DMS 273 treated with DMSO at 0.1 percent for 48 hours (cell line): Measurements from ENCODE around the gene MCUR1.
"Not testable (repeated sequence)": the region's sequence is repeated elsewhere in the genome, so short reads cannot be mapped to it uniquely, and the experiment has no call there.

ENCODE experiments used
- DNase-seq: peaks from one replicate; lab custom pipeline; 2025; lab: John Stamatoyannopoulos, UW

MCUR1 gene

DNA sequence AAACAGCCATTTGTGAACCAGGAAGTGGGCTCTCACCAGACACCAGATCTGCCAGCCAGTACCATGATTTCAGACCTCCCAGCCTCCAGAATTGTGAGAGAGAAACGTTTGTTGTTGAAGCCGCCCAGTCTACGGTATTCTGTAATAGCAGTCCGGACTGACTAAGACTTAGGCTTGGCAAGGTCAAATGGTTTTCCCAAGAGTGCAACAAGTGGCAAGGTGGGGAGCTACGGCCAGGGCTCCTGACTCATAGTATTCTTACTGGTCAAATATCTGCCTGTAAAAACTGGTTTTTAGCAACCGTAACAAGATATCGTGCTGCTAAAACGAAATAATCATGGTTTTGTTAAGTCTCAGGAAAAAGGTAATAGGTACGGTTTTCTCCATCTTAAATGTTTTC lies 37.8 kb downstream of the MCUR1 start:
- no peak for DNase-seq

DNA sequence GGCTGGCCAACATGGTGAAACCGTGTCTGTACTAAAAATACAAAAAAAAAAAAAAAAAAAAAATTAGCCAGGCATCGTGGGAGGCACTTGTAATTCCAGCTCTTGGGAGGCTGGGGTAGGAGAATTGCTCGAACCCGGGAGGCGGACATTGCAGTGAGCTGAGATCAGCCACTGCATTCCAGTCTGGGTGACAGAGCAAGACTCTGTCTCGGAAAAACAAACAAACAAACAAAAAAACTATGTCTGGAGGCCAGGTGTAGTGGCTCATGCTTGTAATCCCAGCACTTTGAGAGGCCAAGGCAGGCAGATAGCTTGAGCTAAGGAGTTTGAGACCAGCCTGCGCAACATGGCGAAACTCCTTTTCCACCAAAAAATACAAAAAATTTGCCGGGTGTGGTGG lies 38.9 kb downstream of the MCUR1 start:
- not testable (repeated sequence) for DNase-seq

- DNase-seq, result not testable (repeated sequence)
Observed at GRCh38 chr6:13772358-13773030, 41.9 kb downstream of the MCUR1 start.

GRCh38 chr6:13769655-13770053 lies 44.7 kb downstream of the MCUR1 start:
- DNase-seq, result no peak

GRCh38 chr6:13769034-13769654 lies 45.2 kb downstream of the MCUR1 start:
- DNase-seq, result no peak

DNA sequence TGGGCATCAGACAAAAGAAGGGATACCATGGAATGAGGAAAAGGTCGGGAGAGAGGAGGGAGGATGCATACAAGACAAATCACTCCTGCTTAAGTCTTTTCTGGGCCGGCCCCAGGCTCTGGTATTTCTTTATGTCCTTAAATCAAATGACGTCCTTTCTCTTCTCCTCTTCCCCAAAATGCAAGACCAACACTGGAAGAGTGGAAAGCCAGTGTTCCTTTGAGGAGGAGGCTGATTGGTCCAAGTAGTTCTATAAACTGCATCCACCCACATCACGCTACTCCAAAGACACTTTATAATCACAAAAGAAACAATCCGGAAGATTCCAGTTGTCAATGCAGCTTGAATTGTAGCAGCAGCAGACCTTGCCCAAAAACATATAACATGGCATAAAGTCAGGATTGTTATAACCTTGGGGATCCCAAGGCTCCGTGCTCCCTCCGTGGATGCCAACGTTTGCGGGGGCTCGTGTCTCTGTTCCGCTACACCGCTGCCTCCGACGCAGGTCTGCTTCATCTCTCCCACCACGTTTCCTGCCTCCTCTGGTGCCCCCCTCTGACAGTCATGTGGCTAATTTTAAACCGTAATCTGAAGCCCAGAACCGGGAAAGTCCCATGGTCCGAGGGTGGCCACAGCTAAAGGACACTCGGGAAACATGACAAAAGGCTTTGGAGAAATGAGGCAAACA lies 47.1 kb downstream of the MCUR1 start:
- DNase-seq, result no peak

DNA sequence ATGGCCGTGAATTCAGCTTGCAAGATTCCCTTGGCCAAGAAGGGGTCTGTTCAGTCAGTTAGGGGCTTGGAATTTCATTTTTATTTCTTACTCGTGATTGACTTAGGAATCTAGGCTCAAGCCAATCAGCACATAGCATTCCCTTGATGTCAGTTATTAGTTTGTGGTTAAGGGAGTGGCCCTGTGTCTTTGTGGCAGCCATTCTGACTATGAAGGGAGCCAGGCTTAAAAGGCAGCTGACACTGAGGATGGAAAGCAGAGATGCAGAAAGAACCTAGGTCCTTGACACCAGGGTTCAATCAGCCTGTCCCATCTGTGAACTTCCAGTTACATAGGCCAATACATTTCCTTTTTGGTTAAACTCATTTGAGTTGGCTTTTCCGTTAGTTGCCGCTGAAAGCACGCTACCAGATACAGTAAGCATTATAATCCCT lies 48.1 kb downstream of the MCUR1 start:
- no peak for DNase-seq

GRCh38 chr6:13765570-13765969 lies 48.8 kb downstream of the MCUR1 start:
- DNase-seq, result no peak

DNA sequence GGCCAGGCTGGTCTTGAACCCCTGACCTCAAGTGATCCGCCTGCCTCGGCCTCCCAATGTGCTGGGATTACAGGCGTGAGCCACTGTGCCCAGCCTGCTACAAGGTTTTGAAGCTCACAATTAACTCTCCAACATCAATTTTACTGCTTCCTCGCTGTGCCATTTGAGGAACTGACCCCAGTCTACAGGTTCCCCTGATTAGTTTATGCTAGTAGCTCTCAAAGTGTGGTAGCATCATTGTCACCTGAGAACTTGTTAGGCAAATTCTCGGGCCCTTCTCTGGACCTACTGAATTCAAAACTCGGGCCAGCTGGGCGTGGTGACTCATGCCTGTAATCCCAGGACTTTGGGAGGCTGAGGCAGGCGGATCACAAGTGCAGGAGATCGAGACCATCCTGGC lies 49.4 kb downstream of the MCUR1 start:
- no peak for DNase-seq

DNA sequence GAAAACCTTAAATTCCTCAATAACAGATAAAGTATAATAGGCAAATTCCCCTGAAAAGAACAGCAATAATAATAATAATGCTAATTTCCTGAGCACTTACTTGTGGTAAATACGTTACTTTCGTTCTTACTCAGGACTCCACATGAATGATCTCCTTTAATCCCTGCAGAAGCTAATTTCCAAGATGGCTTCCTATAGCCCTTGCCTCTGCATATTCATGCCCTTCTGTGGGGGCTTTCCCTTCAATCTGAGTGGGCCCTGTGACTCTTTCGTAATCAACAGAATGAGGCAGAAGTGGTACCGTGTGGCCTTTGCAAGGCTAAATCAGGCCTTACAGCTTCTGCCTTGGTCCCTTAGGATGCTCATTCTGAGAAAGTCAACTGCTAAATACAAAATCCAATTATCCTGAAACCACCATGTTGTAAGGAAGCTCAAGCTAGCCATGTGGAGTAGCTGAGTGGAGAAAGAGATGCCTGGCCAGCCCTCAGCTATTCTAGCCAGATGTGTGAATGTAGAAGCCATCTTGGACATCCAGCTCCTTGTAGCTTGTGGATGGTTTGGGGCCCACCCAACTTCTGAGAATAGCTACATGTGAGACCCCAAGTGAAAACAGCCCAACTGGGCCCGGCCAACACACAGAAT lies 50.5 kb downstream of the MCUR1 start:
- no peak for DNase-seq

DNA sequence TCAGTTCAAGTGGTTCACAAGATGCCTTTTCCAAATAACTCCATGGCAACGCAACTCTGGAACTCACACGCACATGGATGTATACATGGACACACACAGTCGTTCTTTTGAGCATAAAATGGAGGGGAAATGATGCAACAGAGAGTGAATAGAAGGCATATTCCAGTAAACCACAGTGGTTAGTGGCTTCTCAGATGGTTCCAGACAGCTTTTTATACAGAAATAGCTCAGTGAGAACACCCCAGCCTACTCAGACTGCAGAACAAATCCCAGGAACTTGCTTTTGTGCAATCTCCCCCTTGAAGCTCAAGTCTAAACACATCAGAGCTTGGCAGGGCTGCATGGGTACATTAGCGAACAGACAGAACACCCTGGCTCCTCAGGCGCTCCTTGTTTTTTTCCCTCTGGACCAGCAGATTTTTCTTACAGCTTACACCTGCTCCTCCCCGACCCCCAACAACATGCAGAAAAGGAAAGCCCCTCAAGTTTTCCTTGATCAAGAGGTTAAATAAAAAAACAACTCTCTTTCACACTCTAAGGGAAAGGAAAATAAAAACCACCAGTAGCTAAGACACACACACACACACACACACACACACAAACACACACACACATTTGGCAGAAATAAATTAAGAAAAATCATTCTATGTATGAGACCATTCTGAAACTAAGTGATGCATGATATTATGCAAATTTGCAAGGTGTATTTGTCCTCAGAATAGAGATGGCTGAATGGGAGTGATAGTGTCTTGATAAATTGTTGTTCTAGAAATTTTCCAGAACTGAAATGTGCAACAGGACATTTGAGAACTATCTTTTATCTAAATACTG lies 51.5 kb downstream of the MCUR1 start:
- DNase-seq, result no peak

GRCh38 chr6:13761361-13762036 lies 52.9 kb downstream of the MCUR1 start:
- no peak for DNase-seq

GRCh38 chr6:13760307-13761304 lies 53.8 kb downstream of the MCUR1 start:
- DNase-seq, result no peak

DNA sequence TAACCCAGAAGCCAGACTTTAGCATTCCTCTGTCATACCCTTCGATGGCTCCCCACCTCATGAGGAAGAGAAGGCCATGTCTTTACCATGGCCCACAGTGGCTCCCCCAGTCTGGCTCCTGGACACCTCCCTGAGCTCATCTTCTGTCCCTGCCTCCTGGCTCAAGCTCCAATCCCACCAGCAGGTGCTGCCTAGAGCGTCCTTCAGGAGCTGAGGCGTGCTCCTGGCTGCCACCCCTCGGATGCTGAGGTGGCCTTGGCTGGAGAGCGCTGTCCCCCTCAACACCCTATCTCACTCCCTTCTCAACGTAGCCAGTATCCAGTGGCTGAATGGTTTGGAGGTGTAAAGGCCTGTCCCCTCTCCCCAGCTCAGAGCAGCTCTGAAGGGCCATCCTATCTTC lies 55.3 kb downstream of the MCUR1 start:
- no peak for DNase-seq

DNA sequence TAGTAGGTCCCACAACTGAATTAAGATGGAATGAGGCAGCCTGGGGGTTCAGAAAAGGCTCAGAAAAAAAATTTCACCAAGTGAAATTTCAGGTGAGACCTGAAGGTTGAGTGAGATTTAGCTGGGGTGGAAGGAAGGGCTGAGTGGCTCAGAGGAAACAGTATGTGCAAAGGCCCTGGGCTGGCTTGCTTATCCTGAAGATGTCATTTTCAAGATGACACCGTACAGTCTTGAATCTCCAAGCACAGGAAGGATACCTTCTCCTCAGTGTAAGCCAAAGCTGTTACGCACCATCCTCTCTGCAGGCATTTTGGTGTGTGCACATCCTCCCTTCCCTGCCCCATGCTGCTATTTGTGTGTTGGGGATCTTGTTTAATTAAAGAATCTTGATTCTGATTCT lies 59.7 kb downstream of the MCUR1 start:
- no peak for DNase-seq

DNA sequence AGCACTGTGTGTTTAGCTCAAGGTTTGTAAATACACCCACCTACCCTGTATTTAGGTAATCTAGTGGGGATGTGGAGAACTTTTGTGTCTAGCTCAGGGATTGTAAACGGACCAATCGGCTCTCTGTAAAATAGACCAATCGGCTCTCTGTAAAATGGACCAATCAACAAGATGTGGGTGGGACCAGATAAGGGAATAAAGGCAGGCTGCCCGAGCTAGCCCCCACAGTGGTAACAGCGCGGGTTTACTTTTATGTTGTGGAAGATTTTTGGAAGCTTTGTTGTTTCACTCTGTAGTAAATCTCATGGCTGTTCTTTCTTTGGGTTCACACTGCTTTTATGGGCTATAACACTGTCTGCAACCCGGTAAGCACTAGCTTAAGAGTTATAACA lies 70.6 kb downstream of the MCUR1 start:
- no peak for DNase-seq

DNA sequence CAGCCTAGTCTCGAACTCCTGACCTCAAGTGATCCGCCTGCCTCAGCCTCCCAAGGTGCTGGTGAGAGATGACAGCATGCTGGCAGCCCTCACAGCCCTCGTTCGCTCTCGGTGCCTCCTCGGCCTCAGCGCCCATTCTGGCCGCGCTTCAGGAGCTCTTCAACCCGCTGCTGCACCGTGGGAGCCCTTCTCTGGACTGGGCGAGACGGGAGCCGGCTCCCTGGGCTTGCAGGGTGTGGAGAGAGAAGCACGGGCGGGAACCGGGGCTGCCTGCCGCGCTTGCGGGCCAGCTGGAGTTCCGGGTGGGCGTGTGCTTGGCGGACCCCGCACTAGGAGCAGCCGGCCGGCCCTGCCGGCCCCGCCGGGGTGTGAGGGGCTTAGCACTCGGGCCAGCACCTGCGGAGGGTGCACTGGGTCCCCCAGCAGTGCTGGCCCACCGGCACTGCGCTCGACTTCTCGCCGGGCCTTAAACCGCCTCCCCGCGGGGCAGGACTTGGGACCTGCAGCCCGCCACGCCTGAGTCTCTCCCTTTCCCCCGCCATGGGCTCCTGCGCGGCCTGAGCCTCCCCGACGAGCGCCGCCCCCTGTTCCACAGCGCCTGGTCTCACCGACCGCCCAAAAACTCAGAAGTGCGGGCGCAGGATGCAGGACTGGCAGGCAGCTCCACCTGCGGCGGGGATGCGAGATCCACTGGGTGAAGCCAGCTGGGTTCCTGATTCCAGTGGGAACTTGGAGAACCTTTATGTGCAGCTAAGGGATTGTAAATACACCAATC lies 71.2 kb downstream of the MCUR1 start:
- DNase-seq, result no peak

GRCh38 chr6:13741365-13741764 lies 73.0 kb downstream of the MCUR1 start:
- DNase-seq, result no peak
